WI38 (cell line): ENCODE results near the gene TRAPPC3.

ENCODE experiments used
- H3K4me3 ChIP-seq: 2 replicates; pipeline ENCODE4 v1.5.1; 2011; ENCODE audit warnings: low read depth, mild to moderate bottlenecking, control low read depth, low read length
- CTCF ChIP-seq: IDR thresholded peaks from 2 replicates; pipeline ENCODE4 v1.5.1; 2012; ENCODE audit warnings: low read depth, mild to moderate bottlenecking, control low read depth, low read length

TRAPPC3 gene

DNA sequence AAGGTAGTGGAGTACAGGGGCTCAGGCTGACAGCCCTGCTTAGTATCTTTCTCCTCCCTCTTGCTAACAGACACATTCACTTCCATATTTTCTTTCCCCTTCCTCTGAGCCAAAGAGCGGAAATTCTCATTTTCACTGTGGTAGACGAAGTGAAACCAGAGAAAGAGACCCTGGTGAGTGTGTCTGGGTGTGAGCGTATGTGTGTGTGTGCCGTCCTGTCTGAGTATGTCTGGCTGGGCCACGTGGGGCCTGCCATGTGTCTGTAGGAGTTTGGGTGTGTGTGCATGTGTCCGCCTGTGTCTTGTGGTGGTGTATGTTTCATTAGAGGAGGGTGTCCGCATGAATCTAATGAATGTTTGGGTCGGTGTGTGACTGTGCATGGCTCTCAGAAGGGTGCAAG is 25.9 kb downstream of the TRAPPC3 start:
- TF ChIP-seq CTCF, result no peak
- H3K4me3 ChIP-seq, result no peak overlapping the region

DNA sequence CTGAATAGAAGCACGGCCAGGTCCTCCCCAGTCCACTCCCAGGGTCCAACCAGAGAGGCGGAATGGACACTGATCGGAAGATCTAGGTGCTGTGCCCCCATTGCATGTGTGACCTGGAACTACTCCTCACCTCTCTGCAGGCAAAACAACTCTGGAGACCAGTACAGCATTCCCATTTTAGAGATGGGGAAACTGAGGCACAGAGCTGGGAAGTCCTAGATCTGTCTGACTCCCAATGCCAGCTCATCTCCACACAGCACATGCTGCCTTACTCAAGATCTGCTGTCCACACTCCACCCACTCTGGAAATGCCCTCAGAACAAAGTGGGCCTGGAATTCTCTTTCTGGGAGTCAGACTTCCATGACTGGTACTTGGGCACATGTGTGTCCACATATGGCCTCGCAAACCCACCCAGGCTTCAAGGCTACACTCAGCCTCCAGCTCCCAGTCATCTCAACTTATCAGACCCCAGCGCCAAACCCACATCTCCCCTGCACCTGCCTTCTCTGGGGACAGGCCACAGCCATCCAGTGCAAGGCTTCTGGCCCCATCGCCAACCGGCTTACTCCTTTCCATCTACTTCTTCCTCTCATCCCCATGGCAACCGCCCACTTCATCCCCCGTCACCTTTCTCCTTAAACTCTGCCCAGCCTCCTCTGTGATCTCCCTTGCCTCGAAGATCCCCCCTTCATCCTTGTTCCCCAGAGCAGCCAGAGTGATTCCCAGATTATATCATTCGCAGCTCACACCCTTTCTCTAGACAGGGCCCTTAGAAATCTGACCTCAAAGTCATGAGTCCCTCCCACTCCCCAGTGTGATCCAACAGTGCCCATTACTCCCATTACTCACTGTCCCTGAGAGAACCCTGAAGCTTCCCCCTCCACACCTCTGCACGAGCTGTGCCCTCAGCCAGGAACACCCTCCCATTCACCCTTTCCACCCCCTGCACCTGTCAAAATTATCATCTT is 26.9 kb downstream of the TRAPPC3 start:
- TF ChIP-seq CTCF, result no peak
- no peak overlapping the region for H3K4me3 ChIP-seq

DNA sequence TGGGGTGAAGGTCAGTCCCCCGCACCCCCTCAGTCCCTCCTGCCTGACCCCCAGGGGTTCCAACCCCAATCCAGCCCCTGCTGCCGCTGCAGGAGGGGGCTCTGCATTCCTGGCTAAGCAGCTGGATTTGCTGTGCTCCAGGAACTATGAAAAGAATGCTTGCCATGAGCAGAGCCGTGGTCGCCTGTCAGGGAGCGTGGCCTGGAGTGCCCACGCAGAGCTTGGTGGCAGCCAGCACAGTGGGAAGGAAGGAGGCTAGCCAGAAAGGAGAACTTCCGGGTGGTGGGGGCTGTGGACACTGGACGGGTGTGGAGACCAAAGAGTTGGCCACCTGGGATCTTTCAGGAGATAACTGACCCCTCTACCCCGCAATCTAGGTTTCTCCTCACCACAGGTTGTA is 29.8 kb downstream of the TRAPPC3 start:
- no peak overlapping the region for H3K4me3 ChIP-seq
- no peak for TF ChIP-seq CTCF

- no peak overlapping the region for H3K4me3 ChIP-seq
- TF ChIP-seq CTCF, result no peak
Observed at GRCh38 chr1:36118447-36119204, 30.7 kb downstream of the TRAPPC3 start.

DNA sequence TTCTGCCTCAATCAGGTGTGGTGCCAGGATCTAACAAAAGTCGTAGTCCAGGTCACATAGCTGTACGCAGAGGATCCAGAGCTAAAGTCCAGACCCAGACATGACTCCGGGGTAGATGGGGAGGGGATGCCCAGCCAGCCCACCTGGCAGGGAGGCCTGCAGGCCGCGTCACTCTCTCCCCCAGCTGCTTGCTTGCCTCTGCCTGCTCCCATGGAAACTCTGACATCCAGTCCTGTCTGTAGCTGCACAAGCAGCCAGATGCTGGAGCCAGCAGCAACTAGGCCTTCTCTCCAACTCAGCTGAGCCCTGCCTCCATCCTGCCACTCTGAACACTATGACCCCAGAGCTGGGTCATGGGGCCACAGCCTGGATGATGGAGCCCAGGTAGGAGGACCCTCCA is 32.4 kb downstream of the TRAPPC3 start:
- no peak for TF ChIP-seq CTCF
- H3K4me3 ChIP-seq, result no peak overlapping the region

- TF ChIP-seq CTCF, result no peak
- H3K4me3 ChIP-seq, result no peak overlapping the region
Observed at GRCh38 chr1:36115931-36116330, 33.4 kb downstream of the TRAPPC3 start.

- H3K4me3 ChIP-seq, result no peak overlapping the region
- TF ChIP-seq CTCF, result no peak
Observed at GRCh38 chr1:36115200-36115669, 34.1 kb downstream of the TRAPPC3 start.
